M059J (cell line): ENCODE measurements around the gene CKB. TPM values are rescaled to one million over a fixed set of nuclear protein-coding genes. Genes with fewer than 3 reads are reported as not detected.

Experiments
- DNase-seq: peaks from one replicate; pipeline ENCODE4 v3.0.0-alpha.2; 2012; ENCODE audit warnings: low read depth
- total RNA-seq: library from RNA; depleted of rRNA; stranded (reverse); fragments of >200 nt; shearing (Covaris generic); gene quantifications from 2 replicates; pipeline ENCODE4 v1.2.3, GENCODE V29; 2014; rRNA removed

Gene CKB
- 42.2 and 63.3 TPM in 2 replicates for total RNA-seq

- DNase-seq: peak; percentile 64
Observed at GRCh38 chr14:103522649-103523574, at the start of gene CKB. Gene CKB, minus strand, starts transcription at chr14:103522830. Its CDS starts 337 bp downstream, at chr14:103522493.

GRCh38 chr14:103569408-103569807, 46.8 kb upstream of the CKB start:
- DNase-seq: no peak

- no peak for DNase-seq
Observed at GRCh38 chr14:103568952-103569351, 46.3 kb upstream of the CKB start.

- no peak for DNase-seq
Observed at GRCh38 chr14:103563844-103564505, 41.3 kb upstream of the CKB start.

- DNase-seq: no peak
Observed at GRCh38 chr14:103563226-103563620, 40.6 kb upstream of the CKB start.

- DNase-seq: peak; percentile 69
Observed at GRCh38 chr14:103562429-103563225, 40.0 kb upstream of the CKB start, which contains the start of the genes BAG5 and COA8. Gene BAG5, minus strand, starts transcription at chr14:103562657. Its CDS starts 1,493 bp downstream, at chr14:103561164. Gene COA8, plus strand, starts transcription at chr14:103562960. Its CDS starts 42 bp downstream, at chr14:103563002.

- DNase-seq: peak; percentile 33
Observed at GRCh38 chr14:103562179-103562428, 39.5 kb upstream of the CKB start.

- DNase-seq: peak; percentile 46
Observed at GRCh38 chr14:103561381-103562178, 39.0 kb upstream of the CKB start.

GRCh38 chr14:103560691-103561090, 38.1 kb upstream of the CKB start:
- DNase-seq: no peak

GRCh38 chr14:103559766-103560165, 37.1 kb upstream of the CKB start:
- DNase-seq: no peak

GRCh38 chr14:103558071-103558882, 35.6 kb upstream of the CKB start:
- DNase-seq: peak; percentile 91

- DNase-seq: no peak
Observed at GRCh38 chr14:103556946-103557758, 34.5 kb upstream of the CKB start.

GRCh38 chr14:103555559-103556337, 33.1 kb upstream of the CKB start:
- no peak for DNase-seq

- no peak for DNase-seq
Observed at GRCh38 chr14:103552846-103553210, 30.2 kb upstream of the CKB start.

GRCh38 chr14:103552011-103552845, 29.6 kb upstream of the CKB start:
- DNase-seq: peak; percentile 87

- no peak for DNase-seq
Observed at GRCh38 chr14:103551338-103551762, 28.7 kb upstream of the CKB start.

GRCh38 chr14:103550451-103551337, 28.1 kb upstream of the CKB start:
- DNase-seq: no peak
